ENCODE data around the gene DCBLD1.

GRCh38 chr6:117497237-117497636, 14.8 kb downstream of the DCBLD1 start:
- no peak for TF ChIP-seq CTCF (IDR thresholded peaks at IDR 0.05)
- TF ChIP-seq POLR2A (IDR thresholded peaks at IDR 0.05), result no peak

Measured in heart left ventricle (tissue), 13 donors.